DMS114 treated with DMSO at 0.1 percent for 48 hours (cell line): ENCODE measurements around the gene CLCA2.

ENCODE experiments used
- DNase-seq: peaks from one replicate; lab custom pipeline; 2025; ENCODE audit not compliant: unreplicated experiment; lab: John Stamatoyannopoulos, UW

The CLCA2 gene

GRCh38 chr1:86423873-86424272 lies at the start of gene CLCA2:
CLCA2 (plus strand) TSS chr1:86424171; CDS start chr1:86424248, 77 bp downstream.
- DNase-seq, result no peak

- no peak for DNase-seq
Measured at GRCh38 chr1:86375688-86376087, 48.3 kb upstream of the CLCA2 start.

GRCh38 chr1:86377341-86377740 lies 46.6 kb upstream of the CLCA2 start:
- DNase-seq, result no peak

GRCh38 chr1:86378813-86379212 lies 45.2 kb upstream of the CLCA2 start:
- DNase-seq, result no peak

- DNase-seq, result peak; percentile 78
Measured at GRCh38 chr1:86380257-86380861, 43.6 kb upstream of the CLCA2 start.

GRCh38 chr1:86381223-86381622 lies 42.7 kb upstream of the CLCA2 start:
- DNase-seq, result no peak

GRCh38 chr1:86382878-86383277 lies 41.1 kb upstream of the CLCA2 start:
- no peak for DNase-seq

GRCh38 chr1:86387916-86388627 lies 35.9 kb upstream of the CLCA2 start:
- no peak for DNase-seq

GRCh38 chr1:86388777-86389176 lies 35.2 kb upstream of the CLCA2 start:
- no peak for DNase-seq

- no peak for DNase-seq
Measured at GRCh38 chr1:86389307-86389706, 34.7 kb upstream of the CLCA2 start.

GRCh38 chr1:86394416-86394815 lies 29.6 kb upstream of the CLCA2 start:
- DNase-seq, result no peak

- peak; percentile 90 for DNase-seq
Measured at GRCh38 chr1:86395751-86396497, 28.0 kb upstream of the CLCA2 start, which contains the start of gene ODF2L. ODF2L (minus strand) TSS chr1:86396323; CDS start chr1:86387027, 9,296 bp downstream.

- no peak for DNase-seq
Measured at GRCh38 chr1:86396498-86396890, 27.5 kb upstream of the CLCA2 start.

GRCh38 chr1:86409416-86410021 lies 14.5 kb upstream of the CLCA2 start:
- no peak for DNase-seq

- DNase-seq, result no peak
Measured at GRCh38 chr1:86410879-86411278, 13.1 kb upstream of the CLCA2 start.

GRCh38 chr1:86416343-86416742 lies 7.6 kb upstream of the CLCA2 start:
- DNase-seq, result no peak

- DNase-seq, result no peak
Measured at GRCh38 chr1:86419277-86419903, 4.6 kb upstream of the CLCA2 start.

- no peak for DNase-seq
Measured at GRCh38 chr1:86421601-86422280, 2.2 kb upstream of the CLCA2 start.

- DNase-seq, result no peak
Measured at GRCh38 chr1:86423473-86423872, 498 bp upstream of the CLCA2 start.

- no peak for DNase-seq
Measured at GRCh38 chr1:86429122-86429725, 5.3 kb downstream of the CLCA2 start.
